HG03378 (cell line): ENCODE results near the gene KAT6B.

Experiments used
- ATAC-seq: cut with Tn5 transposase; IDR thresholded peaks from one replicate; pipeline ENCODE4 v1.9.1; 2021; ENCODE audit warnings: mild to moderate bottlenecking, moderate library complexity; ENCODE audit not compliant: unreplicated experiment

Gene KAT6B

DNA sequence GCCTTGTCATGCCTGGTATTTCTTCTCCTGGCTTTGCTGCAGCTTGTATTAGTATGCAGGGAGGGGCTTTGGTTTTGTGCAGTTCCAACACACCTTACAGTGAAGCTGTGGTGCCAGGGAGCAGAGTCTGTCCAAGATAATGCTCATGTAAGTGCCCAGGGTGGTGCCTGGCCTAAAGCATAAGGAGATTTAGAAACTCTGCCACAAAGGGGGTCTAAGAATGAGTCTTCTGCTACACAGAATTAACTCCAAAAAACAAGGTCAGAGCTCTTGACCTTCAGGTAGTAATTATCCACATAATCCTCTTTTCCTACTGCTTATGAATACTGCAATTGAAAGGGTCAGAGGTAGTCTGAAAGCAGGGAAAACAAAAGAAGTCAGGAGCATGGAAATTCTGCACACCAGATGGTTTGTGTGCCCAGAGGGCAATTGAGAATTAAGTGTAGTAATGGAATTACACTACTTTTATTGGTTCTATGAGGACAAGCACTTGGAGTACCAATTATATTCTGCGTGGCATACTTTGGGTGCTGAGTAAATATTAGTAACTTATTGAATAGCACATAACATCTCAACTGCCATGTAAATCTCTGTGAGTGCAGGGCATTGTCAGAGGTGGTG lies 121.5 kb downstream of the KAT6B start:
- ATAC-seq, result no peak

- ATAC-seq, result no peak
Observed at GRCh38 chr10:74949034-74949832, 122.8 kb downstream of the KAT6B start.

- no peak for ATAC-seq
Observed at GRCh38 chr10:74949843-74950765, 123.7 kb downstream of the KAT6B start.

DNA sequence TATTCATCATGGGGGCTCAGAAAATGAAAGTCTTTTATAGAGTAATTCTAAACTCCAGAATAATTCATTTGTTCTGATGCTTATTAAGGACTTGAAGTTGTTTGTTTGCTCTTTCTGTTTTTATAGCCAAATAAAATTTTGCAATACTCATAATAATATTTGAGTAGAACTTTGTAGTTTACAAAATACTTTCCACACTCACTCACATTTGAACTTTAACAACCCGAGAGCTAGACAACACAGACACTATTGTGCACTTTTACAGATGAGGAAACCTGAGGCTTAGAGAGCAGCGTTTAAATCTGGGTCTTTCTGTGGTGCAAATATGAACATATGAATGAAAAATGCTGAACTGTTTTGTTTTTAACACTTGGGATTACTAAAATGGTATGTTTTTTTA lies 126.8 kb downstream of the KAT6B start:
- no peak for ATAC-seq

GRCh38 chr10:74955796-74956195 lies 129.4 kb downstream of the KAT6B start:
- no peak for ATAC-seq

DNA sequence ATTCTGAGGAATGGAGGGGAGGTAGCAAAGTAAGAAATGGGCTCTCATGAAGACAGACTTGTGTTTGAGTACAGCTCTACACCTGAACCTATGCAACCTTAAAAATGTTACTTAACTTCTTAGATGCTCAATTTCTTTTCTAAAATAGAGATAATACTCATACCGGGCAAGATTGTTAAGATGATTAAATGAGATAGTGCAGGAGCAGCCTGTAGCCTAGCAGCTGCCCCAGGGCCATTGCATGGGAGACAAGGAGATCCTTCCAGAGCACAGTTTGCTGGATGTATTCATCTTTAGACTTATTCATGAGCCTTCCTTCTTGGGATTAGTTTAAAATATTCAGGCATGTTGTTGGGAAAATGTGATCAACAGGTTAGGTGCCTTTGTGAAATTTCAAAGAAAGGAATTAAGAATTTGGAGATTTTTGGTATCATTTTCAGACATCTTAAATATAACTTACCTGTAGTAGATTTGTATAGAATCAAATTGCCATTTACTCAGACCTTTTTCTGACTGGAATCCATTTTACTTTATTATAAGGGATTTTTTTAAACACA lies 130.2 kb downstream of the KAT6B start:
- ATAC-seq, result no peak

DNA sequence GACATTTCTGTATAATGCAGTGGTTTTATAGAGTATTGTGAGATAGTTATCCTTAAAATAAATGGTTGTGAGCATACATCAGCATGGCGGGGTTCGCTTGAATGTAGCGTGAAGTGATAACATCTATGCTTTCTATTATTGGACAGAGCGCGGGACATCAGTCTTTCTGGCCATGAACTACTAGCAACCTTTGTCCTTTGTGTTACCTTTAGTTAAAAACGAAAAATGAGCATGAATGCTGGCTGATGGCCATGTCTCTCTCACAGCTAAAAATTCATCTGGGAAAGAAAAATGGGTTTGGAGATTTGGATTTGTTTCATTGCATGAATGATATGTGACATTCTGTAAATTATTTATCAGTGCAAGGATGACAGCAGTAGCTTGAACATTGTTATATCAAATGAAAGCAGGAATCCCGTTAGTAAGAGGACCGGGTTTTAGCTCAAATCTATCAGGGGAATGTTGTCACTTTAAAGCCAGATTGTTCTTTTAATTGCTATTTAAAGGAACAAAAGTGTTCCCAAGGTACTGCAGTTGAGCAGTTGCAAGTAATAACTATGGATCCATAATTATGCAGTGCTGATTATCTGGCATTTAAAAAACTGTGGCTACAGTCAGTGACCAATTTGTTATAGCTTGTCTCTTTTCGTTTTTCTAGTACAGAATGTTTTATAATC lies 131.0 kb downstream of the KAT6B start:
- ATAC-seq, result no peak

DNA sequence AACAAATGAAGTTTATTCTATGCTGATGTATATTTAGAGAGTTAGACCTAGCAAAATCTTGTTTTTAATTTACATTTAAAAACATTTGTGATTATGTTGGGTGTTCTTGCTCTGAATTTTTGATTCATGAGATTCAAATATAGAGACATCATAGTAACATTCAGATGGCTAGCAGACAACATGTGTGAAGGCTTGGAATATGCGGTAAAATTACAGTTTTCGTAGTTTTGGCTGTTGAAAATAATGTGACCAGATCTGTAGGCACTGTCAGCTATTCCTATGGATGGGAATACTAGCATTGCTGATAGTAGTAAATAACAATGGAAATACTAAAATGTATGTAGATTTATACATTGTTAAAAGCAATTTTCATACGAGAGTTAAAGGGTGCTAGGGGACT lies 131.9 kb downstream of the KAT6B start:
- ATAC-seq, result no peak

- no peak for ATAC-seq
Observed at GRCh38 chr10:74960670-74961069, 134.3 kb downstream of the KAT6B start.

- no peak for ATAC-seq
Observed at GRCh38 chr10:74962517-74962916, 136.1 kb downstream of the KAT6B start.

DNA sequence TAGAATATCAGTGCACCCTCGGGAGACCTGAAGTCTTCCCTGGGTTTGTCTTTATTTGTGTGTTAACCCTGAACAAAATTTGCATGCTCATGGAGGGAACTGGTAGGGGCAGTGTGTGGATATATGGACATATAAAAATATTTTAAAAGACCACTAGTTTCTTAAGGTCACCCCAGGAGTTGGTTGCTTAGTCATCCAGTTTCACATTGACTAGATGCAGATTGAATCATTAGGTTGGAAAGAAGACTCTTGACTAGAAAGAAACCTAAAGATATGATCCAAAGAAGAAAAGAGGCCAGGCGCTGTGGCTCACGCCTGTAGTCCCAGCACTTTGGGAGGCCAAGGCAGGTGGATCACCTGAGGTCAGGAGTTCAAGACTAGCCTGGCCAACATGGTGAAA lies 137.1 kb downstream of the KAT6B start:
- no peak for ATAC-seq

DNA sequence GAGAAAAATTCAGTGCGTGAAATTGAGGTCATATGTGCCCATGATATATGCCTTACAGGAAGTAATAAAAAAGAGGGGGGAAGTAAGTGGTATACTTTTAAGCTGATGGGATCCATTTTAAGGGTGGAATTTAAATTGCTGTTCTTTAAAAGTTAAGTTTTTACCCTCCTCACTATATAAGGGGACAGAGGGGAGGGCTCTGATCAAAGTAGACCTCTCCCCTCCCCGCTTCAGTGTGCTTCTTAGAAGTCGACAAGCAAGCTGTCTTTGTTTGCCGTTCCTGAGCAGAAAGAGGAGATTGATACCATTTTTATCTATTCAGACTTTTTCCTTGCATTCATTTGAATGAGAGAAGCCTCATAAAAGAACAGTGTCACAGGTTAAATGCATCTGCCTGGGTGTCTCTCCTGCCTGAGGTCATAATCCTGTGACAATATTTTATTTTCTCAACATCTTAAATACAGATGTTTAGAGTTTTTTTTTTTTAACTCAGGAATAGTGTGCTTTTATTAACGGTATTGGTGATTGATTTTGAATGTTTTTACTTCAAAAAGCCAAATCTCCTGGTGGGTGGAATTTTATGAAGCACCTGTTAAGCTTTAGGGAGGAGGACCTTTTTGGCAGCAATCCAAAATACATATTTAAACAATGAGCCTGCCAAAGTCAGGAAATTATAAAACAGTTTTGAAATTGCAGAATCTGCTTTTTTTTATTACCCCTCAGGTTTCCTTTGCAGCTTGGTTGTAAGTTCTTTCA lies 141.7 kb downstream of the KAT6B start:
- ATAC-seq, result no peak

DNA sequence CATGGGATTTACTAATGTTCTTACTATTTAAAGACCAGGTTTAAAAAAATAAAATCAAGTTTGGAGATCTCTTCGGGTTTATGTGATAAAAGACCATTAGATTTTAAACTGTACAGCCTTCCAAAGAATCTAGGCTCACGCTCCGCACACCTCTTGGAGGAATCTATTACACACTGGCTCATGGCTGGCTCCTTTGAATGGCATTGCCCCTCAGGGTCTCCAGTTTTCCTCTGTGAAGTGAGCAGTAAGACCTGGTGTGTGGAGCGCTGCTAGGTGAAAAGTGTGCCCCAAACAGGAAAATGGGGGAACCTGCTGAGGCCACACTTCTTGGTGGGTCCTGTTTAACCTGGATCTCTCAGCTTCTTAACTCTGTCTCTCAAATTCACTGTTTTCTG lies 142.3 kb downstream of the KAT6B start:
- no peak for ATAC-seq

DNA sequence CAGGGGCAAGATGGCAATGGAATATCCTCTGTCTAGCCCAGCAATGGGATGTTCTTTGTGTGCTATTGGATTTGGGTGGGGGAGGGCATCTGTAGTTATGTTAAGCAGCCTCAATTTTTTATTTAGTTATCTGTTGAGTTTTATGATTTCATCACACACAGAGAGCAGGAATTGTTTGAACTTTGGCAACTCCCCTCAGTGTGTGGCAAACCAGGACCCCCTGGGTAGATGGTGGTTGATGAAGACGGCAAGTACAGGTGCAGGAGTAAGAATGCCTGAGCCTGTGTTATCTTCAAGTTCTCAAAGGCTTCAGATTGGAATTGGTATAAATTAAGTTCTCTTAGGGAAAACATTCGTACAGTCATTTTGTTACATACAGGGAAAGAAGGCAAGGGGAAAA lies 142.7 kb downstream of the KAT6B start:
- ATAC-seq, result no peak

- no peak for ATAC-seq
Observed at GRCh38 chr10:74969530-74969929, 143.1 kb downstream of the KAT6B start.

- ATAC-seq, result no peak
Observed at GRCh38 chr10:74973741-74974392, 147.5 kb downstream of the KAT6B start.

DNA sequence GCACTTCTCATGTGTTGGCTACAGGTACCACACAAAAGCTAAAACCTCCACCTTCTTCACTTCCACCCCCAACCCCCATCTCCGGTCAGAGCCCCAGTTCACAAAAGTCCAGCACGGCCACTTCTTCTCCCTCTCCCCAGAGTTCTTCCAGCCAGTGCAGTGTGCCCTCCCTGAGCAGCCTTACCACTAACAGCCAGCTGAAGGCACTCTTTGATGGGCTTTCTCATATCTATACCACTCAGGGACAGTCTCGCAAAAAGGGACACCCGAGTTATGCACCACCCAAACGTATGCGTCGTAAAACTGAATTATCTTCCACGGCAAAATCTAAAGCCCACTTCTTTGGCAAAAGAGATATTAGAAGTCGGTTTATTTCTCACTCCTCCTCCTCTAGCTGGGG lies 149.4 kb downstream of the KAT6B start:
- ATAC-seq, result no peak

GRCh38 chr10:74976565-74976964 lies 150.2 kb downstream of the KAT6B start:
- ATAC-seq, result no peak

GRCh38 chr10:74977072-74977471 lies 150.7 kb downstream of the KAT6B start:
- ATAC-seq, result no peak
